NK-92 (cell line): ENCODE results near the gene LYG2.
"Not testable (repeated sequence)": the region's sequence is repeated elsewhere in the genome, so short reads cannot be mapped to it uniquely, and the experiment has no call there.

ENCODE experiments used
- DNase-seq: peaks from one replicate; lab custom pipeline; 2025; ENCODE audit not compliant: unreplicated experiment; lab: John Stamatoyannopoulos, UW

LYG2 gene

DNA sequence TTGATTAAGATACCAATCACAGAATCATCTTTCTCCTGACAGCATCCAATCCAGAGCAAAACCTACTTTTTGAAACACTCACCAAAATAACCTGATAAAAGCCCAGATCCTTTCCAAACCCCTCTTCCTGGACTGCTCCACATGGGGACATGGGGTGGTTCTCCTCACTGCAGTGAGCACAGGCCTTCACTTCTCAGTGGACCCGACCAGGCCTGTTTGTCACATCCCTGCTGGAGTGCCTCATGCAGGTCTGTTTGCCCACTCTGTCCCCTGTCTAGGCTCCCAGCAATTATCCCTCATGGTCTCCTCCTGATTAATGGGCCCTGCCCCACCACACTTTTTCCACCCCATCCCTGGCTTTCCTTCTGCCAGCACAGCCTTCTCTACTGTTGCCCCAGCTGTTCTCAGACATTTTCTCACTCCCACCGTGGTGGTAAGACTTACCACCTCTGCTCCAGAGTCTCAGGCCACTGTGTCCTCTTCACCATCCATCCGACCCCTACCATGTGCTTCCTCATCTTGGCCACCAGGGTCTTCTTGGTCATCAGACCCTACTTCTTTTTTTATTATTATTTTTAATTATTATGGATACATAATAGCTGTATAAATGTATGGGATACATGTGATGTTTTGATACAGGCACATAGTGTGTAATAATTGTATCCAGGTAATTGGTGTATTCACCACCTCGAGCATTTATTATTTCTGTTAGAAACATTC, 53.3 kb downstream of the LYG2 start:
- DNase-seq, result no peak

DNA sequence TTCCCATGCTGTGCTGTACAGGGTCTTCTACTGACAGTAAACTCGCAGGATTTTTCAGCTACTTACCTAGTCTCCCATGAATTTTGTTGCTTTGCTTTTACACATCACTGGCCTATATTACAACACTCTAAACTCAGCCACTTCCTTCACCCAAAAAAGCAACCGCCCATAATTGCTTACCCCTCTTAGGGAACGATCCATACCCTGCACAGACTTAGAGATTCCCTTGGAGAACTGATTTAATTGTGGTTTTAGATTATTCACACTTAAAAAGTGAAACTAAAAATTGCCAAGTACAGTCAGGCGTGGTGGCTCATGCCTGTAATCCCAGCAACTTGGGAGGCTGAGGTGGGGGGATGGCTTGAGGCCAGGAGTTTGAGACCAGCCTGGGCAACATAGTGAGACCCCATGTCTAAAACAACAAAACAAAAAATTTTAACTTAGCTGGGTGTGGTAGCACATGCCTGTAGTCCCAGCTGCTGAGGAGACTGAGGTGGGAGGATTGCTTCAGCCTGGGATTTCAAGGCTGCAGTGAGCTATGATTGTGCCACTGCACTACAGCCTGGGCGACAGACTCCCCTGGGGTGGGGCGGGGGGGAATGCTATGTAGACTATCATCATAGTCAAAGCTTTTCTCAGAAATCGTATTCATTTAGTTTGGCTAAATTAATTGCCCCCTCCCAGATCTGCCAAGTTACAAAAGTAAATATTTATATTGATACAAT, 55.2 kb downstream of the LYG2 start:
- DNase-seq, result no peak

DNA sequence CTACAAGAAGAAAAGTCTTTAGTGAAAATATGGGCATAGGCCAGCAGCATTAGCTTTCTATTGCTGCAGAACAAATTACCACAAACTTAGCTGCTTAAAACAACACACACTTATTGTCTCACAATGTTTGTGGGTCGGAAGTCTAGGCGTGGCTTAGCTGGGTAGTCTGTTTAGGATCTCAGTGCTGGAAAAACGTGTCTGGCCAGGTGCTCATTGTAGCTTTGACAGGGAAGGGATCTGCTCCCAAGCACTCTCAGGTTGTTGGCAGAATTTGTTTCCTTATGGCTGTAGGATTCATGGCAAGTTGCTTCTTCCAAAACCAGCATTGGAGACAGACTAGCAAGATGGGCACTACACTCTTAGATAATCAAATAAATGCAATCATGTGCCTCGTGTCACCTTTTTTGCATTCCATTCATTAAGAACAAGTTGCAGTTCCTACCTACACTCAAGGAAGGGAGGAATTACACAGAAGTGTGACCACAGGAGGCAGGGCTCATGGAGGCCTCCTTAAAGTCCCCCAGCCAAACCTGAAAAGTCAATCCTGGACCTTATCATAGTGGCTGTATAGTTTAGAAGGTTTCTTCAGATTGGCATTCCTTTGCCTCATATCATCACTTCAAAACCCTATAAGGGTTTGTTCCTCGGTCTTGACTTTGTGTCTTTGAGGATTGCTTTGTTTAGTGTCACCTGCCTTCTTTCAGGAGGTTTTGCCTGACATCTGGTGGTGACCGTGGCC, 57.2 kb downstream of the LYG2 start:
- no peak for DNase-seq

DNA sequence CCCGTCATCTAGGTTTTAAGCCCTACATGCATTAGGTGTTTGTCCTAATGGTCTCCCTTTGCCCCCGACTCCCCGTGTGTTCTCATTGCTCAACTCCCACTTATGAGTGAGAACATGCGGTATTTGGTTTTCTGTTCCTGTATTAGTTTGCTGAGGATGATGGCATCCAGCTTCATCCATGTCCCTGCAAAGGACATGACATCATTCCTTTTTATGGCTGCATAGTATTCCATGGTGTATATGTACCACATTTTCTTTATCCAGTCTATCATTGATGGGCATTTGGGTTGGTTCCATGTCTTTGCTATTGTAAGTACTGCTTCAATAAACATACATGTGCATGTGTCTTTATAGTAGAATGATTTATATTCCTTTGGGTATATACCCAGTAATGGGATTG, 63.1 kb downstream of the LYG2 start:
- DNase-seq, result not testable (repeated sequence)
